GM19193 (cell line): Measurements from ENCODE around the gene LIFR.

ENCODE experiments used
- POLR2A ChIP-seq: IDR thresholded peaks from 4 replicates; pipeline ENCODE4 v1.6.1; 2011; ENCODE audit not compliant: insufficient read depth, insufficient read length; ENCODE audit errors: extremely low read depth

LIFR gene

GRCh38 chr5:38589629-38590028 is 33.2 kb upstream of the LIFR start:
- TF ChIP-seq POLR2A, result no peak

DNA sequence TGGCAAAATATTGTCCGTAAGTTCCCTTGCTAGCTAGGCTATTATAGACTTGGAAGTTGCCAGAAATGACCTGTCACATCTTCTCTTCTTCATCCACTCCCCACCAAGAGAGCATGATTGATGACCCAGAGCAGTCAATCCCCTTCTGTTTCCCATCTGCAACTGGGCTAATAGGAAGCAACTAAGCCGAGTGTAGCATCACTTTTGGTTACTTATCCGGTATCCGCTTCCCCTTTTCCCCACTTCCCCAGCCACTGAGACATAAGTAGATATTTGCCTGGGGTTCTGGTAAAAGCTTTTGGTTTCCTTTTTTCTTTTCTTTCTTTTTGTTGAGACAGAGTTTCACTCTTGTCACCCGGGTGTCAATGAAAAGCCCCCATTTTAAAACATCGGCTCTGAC is 29.4 kb upstream of the LIFR start:
- TF ChIP-seq POLR2A, result no peak

- no peak for TF ChIP-seq POLR2A
Observed at GRCh38 chr5:38583500-38583899, 27.1 kb upstream of the LIFR start.

DNA sequence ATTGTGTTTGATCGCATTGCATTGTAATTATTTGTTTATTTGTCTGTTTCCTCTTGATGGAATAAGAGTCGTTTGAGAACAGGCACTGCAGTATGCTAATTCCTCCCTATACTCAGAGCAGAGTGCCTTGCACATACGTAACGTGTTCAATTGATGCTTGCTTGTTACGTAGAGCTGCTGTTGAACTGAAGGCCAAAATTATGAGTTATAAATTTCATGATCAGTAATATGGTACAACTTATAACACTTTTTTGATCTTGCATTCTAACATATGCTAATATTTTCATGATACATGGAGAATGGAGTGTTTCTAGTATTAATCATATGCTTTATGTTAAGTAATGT is 26.5 kb upstream of the LIFR start:
- TF ChIP-seq POLR2A, result no peak

DNA sequence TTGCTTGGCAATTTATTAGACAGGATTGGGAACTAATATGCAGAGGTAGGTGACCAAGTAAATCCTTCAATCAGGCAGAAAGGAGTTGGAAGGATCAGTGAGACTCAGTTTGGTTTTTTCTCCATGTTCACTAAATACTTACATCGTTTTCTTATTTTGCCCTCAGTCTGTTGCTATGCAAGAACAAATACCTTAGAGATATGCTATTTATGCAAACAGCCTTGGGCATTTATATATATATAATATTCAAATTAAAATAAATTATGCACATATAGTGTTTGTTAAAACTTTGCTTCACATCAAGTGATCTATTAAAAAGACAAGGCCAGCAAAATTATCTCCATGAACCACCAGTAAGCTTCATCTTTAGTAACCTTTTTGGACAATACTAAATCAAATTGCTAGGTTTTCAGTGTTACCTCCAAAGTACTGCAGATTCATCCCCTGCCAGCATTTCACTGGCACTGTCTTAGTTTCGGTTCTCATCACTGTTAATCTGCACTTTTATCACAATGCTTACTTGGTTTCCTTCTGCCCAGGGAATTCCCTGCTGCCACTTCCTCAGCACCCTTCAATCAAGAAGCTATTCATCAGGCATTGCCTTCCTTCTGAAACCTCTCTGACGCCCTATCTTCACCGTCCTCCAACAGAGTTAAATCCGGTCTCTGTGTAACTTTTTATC is 26.0 kb upstream of the LIFR start:
- TF ChIP-seq POLR2A, result no peak

DNA sequence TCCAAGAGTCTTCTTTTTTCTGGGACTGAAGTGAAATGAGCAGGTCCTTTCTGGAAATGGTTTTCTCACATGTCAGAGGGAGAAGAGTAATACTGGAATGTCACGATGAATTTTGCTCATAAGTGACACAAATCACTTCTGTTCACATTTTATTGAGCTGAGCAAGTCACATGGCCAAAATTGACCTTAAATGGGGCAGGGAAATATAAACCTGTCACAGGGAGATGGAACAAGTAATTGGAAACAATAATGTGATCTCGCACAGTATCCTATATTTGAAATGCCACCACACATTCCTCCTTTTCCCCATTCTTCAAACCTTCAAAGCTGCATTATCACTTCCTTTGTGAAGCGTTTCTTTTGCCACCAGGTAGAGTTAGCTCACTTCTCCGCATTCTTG is 25.2 kb upstream of the LIFR start:
- no peak for TF ChIP-seq POLR2A

GRCh38 chr5:38579105-38579504 is 22.7 kb upstream of the LIFR start:
- no peak for TF ChIP-seq POLR2A

DNA sequence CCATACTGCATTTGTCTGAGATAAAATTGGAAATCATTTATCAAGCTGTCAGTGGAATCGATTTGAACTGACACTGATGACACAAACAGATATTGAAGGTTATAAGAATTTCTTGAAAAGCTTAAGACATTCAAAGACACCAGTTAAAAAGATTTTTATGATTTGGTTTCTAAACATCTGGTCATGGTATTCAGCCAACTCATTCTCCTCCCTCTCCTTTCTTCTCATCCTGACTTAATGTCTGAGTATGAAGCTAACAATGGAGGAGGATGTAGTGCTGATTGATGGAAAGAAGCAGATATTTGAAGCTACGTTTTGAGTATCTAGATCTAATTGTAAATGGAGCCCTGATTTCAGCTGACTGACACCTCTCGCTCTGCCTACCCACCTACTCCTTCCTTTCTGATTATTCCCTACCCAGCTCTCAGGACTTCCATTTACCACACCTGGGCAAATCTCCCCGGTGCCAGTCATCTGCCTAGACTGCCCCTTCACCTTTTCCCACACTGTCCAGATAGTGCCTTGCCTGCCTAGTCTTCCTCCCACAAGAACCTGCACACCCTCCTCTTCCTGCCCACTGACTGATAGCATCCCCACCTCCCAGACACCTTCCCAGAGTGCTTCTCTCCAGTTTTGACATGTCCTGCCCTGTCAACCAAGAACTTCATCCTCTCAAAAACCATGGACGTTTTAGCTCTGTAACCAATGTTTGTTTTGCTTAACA is 20.7 kb upstream of the LIFR start:
- TF ChIP-seq POLR2A, result no peak

DNA sequence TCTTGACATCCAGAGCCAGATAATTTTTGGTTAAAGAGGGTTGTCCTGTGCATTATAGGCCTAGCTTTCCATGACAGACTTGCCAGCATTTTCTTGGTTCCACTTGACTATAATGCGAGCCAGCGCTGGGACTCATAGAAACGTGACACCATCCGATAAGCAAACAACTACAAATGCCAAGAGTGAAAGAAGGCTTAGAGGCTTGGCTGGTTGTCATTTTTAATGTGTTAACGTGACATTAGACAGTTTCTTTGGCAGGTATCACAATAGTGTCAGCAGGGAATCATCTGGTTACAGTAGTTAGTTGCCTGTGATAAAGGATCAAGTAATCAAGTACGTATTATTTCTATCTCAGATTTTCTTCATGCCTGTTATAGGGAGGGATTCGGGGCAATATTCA is 20.0 kb upstream of the LIFR start:
- no peak for TF ChIP-seq POLR2A

GRCh38 chr5:38575476-38575875 is 19.0 kb upstream of the LIFR start:
- no peak for TF ChIP-seq POLR2A

- TF ChIP-seq POLR2A, result no peak
Observed at GRCh38 chr5:38574009-38574408, 17.6 kb upstream of the LIFR start.

- TF ChIP-seq POLR2A, result no peak
Observed at GRCh38 chr5:38573521-38573920, 17.1 kb upstream of the LIFR start.

DNA sequence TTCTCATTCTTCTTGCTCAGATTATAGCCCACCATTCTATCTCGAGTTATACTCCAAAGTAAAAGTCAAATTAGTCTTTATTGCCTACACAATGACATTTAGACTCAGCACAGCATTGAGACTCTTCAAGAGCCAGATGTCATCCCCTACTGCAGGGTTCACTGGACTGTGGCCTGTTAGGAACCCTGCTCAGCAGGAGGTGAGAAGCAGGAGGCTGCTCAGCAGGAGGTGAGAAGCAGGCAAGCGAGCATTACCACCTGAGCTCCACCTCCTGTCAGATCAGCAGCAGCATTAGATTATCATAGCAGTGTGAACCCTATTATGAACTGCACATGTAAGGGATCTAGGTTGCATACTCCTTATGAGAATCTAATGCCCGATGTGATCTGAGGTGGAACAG is 12.7 kb upstream of the LIFR start:
- no peak for TF ChIP-seq POLR2A

DNA sequence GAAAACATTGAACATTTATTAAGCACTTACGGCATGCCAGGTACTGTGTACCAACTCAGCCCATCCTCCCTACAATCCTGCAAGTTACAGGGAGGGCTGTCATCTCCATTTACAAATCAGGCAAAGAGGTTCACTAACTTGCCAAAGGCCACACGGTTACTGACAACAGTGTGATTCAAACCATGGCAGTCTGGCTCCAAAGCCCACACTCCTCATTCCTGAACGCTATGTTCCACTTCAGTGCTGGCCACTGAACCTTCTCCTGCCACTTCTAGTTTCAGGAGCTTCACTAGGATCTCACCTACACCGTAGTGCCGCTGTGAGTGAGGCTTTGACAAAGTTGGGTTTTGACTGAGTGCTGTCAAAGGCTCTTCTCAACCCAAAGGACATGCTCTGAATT is 7.2 kb upstream of the LIFR start:
- no peak for TF ChIP-seq POLR2A

DNA sequence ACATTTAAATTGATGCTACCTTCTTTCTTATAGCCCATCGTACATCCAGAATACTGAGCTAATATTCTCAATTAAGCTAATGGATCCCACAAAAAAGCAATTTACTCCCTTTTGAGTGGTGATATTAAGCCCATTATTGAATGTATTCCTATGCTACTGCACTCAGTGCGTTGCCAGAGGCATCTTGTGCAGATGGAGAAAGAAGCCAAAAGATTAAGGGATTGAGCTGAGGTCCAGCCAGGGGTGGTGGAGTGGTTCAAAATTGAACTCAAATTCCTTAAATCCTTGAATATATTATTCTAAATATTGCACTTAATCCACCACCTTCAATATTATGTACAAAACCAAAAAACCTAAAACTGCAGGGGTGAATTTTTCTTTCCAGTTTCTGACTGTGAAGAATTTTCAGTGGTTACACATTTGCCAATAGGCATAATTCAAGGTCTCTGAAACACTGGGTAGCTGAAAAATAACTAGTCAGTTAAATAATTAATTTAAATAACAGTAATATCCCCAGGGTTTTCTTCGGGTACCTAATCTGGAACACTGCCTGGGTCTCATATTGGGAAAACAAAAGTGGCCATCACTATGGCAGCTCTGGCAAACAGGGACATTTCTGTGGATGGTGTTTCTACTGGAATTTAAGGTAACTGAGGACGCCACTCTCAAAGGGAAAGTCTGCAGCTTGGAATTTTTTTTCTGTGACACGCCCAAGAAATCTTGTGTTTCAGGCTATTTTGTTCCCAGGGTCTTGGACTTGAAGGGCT is 6.2 kb upstream of the LIFR start:
- no peak for TF ChIP-seq POLR2A

DNA sequence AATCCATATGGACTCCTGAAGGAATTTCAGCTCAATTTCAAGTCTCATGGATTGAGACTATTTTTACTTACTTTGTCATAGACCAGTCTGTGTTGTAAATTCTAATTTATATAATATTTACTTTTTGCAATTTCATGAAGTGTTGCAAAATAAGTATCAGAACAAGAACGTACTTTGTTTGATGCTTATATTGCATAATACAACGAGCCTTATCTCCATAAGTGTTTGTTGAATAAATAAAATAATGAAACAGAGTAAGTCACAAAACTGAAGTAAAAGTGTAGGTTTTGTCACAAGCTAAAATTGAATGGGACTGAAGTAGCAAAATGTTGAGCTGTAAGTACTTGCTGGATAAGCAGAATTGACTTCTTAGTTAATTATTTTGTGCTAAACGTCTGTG is 3.0 kb upstream of the LIFR start:
- TF ChIP-seq POLR2A, result no peak
